SK-N-SH (cell line): Measurements from ENCODE around the gene KLHL26.

Source experiments
- ELF1 ChIP-seq: IDR thresholded peaks from 2 replicates; pipeline ENCODE4 v1.4.0; 2012
- EZH2phosphoT487 ChIP-seq: fragments of 200-600 bp; sonication (generic); IDR thresholded peaks from 2 replicates; pipeline ENCODE4 v1.6.1; 2017; ENCODE audit warnings: low read depth, mixed run types, mild to moderate bottlenecking, antibody characterized with exemption, moderate library complexity, borderline replicate concordance
- SIN3A ChIP-seq: IDR thresholded peaks from 2 replicates; pipeline ENCODE4 v1.6.1; 2012; ENCODE audit warnings: low read depth, mild to moderate bottlenecking, low read length, moderate library complexity, borderline replicate concordance
- TAF1 ChIP-seq: IDR thresholded peaks from 2 replicates; pipeline ENCODE4 v1.6.1; 2012; ENCODE audit warnings: low read depth, mild to moderate bottlenecking, low read length, moderate library complexity, borderline replicate concordance
- TCF12 ChIP-seq: IDR thresholded peaks from 2 replicates; pipeline ENCODE4 v1.4.0; 2012
- TF ChIP-seq, protein P1 (sequence below): fragments of 200-600 bp; sonication (generic); IDR thresholded peaks from 2 replicates; pipeline ENCODE4 v1.6.1; 2017; ENCODE audit warnings: antibody characterized with exemption, mild to moderate bottlenecking, moderate library complexity
- TF ChIP-seq, protein P2 (sequence below): IDR thresholded peaks from 2 replicates; pipeline ENCODE4 v1.6.1; 2012; ENCODE audit warnings: mild to moderate bottlenecking, low read depth, low read length, moderate library complexity

DNA sequence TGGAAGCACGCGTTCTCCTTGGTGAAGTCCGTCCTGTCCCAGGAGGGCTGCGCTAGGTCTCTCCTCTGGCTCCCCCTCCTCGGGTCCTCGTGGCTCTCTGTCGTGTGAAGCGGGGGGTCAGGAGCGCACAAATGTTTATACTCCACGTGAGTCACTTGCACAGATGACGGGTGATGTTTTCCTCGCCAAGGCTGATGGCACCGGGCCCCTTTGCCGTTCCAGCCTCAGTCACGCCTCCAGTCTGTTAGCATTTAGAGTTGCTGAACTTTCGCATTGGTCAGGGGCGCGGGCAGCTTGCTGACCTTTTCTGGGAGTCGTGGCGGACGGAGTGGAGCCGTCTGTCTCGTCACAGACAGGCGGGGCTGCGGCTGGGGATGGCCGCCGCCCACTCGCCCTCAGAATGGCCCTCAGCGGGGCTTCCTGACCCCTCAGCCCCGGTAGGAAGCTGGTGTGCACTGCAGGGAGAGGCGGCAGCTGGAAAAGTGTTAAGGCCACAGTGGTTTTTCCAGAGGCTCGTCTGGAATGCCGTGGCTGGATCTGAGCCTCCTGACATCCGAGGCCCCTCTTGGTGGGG lies 13.7 kb downstream of the KLHL26 start:
- TF ChIP-seq TCF12, result no peak
- TF ChIP-seq SIN3A, result no peak
- no peak for TF ChIP-seq TAF1
- no peak for TF ChIP-seq EZH2phosphoT487
- TF ChIP-seq, protein P1, sequence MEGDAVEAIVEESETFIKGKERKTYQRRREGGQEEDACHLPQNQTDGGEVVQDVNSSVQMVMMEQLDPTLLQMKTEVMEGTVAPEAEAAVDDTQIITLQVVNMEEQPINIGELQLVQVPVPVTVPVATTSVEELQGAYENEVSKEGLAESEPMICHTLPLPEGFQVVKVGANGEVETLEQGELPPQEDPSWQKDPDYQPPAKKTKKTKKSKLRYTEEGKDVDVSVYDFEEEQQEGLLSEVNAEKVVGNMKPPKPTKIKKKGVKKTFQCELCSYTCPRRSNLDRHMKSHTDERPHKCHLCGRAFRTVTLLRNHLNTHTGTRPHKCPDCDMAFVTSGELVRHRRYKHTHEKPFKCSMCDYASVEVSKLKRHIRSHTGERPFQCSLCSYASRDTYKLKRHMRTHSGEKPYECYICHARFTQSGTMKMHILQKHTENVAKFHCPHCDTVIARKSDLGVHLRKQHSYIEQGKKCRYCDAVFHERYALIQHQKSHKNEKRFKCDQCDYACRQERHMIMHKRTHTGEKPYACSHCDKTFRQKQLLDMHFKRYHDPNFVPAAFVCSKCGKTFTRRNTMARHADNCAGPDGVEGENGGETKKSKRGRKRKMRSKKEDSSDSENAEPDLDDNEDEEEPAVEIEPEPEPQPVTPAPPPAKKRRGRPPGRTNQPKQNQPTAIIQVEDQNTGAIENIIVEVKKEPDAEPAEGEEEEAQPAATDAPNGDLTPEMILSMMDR, result no peak
- no peak for TF ChIP-seq ELF1
- TF ChIP-seq, protein P2, sequence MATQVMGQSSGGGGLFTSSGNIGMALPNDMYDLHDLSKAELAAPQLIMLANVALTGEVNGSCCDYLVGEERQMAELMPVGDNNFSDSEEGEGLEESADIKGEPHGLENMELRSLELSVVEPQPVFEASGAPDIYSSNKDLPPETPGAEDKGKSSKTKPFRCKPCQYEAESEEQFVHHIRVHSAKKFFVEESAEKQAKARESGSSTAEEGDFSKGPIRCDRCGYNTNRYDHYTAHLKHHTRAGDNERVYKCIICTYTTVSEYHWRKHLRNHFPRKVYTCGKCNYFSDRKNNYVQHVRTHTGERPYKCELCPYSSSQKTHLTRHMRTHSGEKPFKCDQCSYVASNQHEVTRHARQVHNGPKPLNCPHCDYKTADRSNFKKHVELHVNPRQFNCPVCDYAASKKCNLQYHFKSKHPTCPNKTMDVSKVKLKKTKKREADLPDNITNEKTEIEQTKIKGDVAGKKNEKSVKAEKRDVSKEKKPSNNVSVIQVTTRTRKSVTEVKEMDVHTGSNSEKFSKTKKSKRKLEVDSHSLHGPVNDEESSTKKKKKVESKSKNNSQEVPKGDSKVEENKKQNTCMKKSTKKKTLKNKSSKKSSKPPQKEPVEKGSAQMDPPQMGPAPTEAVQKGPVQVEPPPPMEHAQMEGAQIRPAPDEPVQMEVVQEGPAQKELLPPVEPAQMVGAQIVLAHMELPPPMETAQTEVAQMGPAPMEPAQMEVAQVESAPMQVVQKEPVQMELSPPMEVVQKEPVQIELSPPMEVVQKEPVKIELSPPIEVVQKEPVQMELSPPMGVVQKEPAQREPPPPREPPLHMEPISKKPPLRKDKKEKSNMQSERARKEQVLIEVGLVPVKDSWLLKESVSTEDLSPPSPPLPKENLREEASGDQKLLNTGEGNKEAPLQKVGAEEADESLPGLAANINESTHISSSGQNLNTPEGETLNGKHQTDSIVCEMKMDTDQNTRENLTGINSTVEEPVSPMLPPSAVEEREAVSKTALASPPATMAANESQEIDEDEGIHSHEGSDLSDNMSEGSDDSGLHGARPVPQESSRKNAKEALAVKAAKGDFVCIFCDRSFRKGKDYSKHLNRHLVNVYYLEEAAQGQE, result no peak
